ENCODE data around the gene ARPC1B.

Gene ARPC1B

DNA sequence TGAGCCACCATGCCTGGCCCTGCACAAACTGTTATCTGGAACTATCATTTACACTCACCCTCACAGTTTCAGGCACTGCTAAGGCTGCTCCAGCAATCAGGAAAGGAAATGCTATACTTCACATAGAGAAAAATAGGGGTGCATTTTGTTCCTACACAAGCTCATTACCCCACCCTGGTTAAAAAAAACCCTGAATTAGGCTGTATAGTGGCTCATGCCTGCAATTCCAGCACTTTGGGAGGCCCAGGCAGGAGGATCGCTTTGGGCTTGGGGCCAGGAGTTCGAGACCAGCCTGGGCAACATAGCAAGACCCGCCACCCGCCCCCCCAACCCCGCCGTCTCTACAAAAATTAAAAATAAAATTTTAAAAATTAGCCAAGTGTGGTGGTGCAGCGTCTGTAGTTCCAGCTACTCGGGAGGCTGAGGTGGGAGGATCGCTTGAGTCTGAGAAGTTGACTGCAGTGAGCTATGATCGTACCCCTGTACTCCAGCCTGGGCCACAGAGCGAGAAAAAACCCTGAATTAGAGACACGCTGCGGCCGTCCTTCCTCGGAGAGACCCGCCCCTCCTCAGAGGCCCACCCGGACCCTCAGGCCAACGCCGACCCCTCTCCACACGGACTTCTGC, 63.5 kb downstream of the ARPC1B start:
- TF ChIP-seq, protein P1, sequence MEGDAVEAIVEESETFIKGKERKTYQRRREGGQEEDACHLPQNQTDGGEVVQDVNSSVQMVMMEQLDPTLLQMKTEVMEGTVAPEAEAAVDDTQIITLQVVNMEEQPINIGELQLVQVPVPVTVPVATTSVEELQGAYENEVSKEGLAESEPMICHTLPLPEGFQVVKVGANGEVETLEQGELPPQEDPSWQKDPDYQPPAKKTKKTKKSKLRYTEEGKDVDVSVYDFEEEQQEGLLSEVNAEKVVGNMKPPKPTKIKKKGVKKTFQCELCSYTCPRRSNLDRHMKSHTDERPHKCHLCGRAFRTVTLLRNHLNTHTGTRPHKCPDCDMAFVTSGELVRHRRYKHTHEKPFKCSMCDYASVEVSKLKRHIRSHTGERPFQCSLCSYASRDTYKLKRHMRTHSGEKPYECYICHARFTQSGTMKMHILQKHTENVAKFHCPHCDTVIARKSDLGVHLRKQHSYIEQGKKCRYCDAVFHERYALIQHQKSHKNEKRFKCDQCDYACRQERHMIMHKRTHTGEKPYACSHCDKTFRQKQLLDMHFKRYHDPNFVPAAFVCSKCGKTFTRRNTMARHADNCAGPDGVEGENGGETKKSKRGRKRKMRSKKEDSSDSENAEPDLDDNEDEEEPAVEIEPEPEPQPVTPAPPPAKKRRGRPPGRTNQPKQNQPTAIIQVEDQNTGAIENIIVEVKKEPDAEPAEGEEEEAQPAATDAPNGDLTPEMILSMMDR (IDR thresholded peaks at IDR 0.05; ENCODE audit: insufficient read depth, low read depth, low read length, missing control alignments) = no peak
- peak overlapping the region; percentile 95 for H3K4me3 ChIP-seq (ENCODE audit: low read depth, low read length)
- no peak for DNase-seq (ENCODE audit: low read depth)

DNA sequence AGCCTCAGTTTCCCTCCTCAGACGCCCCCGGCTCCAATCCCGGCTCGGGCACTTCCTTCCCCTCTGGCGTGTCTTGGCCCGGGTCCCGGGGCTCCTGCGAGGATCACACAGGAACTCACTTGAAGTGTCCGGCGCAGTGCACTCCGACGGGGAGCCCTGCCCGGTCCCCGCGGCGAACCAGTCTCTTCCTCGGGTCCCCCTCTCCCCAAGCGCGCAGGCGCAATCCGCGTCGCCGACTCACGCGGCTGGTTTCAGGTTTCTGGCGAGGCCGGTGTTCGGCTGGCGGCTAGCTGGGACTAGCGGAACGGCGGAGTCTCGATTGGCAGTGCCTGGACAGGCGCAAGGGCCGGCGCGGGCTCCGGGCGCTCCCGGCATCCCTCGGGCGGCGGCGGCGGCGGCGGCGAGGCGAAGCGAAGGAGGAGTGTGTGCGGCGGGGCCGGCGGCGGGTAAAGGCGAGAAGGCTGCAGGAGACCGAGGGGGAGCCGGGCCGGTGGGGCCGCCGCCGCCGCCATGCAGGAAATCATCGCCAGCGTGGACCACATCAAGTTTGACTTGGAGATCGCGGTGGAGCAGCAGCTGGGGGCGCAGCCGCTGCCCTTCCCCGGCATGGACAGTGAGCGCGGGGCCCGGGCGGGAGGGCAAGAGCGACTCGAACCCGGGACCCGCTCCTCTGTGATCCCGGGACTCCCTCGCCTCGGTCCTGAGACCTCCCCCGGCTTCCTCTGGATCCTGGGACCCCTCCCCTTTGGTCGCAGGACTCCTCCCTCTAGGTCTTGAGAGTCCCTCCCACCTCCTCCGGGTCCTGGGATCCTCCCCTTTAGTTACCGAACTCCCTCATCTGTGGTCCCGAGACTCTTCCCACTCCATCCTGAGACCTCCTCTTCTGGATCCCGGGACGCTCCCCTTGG, 64.3 kb downstream of the ARPC1B start, which contains the start of the genes CPSF4 and PTCD1:
Gene CPSF4 (plus strand): TSS at position 371 of the 908 bp plus-strand sequence. CDS start 140 bp downstream, at position 511.
Gene PTCD1 (minus strand): TSS at position 226 of the 908 bp plus-strand sequence. CDS start 3,556 bp downstream, outside the sequence.
- TF ChIP-seq, protein P1 (IDR thresholded peaks at IDR 0.05; ENCODE audit: insufficient read depth, low read depth, low read length, missing control alignments) = no peak
- peak; percentile 97 for DNase-seq (ENCODE audit: low read depth)
- H3K4me3 ChIP-seq (ENCODE audit: low read depth, low read length) = peak within 1 kb of the TSS; percentile 95

DNA sequence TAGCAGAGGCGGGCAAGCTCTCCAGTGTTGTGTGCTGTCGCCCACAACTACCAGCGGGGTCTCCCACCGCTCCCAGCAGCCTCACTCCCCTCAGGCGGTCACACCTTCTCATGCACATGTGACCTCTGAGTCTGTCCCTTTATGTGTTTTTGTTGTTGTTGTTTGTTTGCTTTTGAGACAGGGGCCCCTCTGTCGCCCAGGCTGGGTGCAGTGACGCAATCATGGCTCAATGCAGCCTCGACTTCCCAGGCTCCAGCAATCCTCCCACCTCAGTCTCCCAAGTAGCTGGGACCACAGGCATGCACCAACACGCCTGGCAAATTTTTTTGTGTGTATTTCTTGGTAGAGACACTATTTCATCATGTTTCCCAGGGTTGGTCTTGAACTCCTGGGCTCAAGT, 65.7 kb downstream of the ARPC1B start:
- no peak for DNase-seq (ENCODE audit: low read depth)
- TF ChIP-seq, protein P1 (IDR thresholded peaks at IDR 0.05; ENCODE audit: insufficient read depth, low read depth, low read length, missing control alignments) = no peak
- H3K4me3 ChIP-seq (ENCODE audit: low read depth, low read length) = peak overlapping the region; percentile 95

Data from GM12865 (cell line).